GM12872 (cell line): ENCODE data around the gene RANBP6.

Experiments used
- TF ChIP-seq, protein P1 (sequence below): IDR thresholded peaks from 3 replicates; pipeline ENCODE4 v1.5.1; 2011; ENCODE audit warnings: low read depth, mild to moderate bottlenecking, low read length, moderate library complexity; ENCODE audit not compliant: insufficient read depth

Gene RANBP6

DNA sequence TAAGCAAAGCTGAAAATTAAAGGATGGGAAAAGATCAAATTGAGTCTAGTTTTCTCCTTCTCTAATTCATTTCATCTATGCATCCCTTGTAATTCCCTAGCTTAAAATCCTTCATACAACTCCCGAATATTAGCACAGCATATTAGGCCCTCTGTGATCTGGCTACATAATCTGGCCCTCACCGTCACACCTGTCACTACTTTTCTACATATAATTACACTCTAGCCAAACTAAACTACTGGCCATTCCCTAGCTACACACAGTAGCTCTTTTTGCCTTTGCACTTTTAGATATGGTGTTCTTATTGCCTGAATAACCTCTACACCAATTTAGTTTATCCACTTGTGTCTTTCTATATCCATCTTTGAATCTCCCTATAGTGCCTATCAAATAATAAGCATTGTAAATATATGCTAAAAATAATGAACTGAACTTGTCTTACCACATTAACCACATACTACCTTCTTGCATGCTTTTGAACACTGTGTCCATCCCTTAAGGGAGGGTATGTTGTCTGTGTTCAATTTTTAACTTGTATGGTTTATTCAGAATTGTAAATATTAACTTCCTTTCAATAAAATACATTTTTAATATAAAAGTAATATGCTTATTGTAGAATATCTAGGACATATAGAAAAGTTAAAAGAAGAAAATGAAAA lies 15.9 kb downstream of the RANBP6 start:
- TF ChIP-seq, protein P1, sequence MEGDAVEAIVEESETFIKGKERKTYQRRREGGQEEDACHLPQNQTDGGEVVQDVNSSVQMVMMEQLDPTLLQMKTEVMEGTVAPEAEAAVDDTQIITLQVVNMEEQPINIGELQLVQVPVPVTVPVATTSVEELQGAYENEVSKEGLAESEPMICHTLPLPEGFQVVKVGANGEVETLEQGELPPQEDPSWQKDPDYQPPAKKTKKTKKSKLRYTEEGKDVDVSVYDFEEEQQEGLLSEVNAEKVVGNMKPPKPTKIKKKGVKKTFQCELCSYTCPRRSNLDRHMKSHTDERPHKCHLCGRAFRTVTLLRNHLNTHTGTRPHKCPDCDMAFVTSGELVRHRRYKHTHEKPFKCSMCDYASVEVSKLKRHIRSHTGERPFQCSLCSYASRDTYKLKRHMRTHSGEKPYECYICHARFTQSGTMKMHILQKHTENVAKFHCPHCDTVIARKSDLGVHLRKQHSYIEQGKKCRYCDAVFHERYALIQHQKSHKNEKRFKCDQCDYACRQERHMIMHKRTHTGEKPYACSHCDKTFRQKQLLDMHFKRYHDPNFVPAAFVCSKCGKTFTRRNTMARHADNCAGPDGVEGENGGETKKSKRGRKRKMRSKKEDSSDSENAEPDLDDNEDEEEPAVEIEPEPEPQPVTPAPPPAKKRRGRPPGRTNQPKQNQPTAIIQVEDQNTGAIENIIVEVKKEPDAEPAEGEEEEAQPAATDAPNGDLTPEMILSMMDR, result no peak

DNA sequence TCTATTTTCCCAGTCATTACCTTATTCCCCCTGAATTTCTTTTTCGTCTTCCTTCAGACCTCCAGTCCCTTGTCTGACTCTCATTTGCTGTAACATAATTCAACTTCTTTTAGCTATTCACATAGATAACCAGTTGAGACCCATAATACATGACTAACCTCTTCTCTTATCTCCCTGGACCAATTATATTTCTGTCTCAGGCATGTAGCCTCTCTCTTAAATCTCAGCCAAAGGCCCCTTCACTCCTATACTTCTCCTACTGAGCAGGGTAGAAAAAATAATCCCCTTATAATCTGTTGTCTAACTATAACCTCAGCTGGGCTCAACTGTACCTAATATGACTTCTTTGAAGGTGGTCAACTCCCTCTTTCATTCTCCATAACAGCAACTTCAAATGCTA lies 20.9 kb downstream of the RANBP6 start:
- TF ChIP-seq, protein P1, result no peak

DNA sequence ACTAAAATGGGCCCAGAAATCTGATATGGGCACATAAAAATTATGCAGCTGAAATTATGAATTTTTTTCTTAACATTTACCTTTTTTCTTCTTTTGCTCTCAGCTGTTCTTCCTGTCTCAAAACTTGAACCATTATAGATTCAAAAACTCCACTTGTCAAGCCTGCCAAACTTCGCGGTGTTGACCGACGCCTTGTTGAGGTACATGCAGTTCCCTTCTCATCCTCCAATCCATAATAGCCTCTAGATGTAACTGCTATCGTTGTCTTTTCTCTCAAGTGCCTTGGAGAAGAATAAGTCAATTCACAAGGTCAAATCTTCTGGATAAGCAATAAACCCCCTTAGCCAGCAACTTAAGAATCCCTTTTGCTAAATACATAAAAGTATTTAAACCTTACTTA lies 27.2 kb downstream of the RANBP6 start:
- TF ChIP-seq, protein P1, result no peak

DNA sequence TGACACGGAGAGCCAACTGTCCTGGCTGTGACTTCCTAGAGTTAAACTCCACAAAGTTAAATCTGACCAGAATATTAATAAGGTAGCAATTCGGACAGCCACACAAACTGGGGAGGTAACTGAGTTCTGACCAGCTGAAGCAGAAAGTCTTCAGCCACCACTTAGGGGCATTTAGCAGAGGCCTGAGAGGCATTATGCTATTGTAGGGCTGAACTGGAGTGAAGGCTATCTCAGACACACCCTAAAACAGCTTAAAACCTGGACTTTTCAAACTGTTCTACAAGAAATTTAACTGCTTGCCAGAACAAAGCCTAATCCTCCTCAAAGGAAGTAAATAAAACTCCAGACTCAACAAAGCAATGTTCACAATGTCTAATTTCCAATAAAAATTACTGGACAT lies 32.4 kb downstream of the RANBP6 start:
- TF ChIP-seq, protein P1, result no peak

DNA sequence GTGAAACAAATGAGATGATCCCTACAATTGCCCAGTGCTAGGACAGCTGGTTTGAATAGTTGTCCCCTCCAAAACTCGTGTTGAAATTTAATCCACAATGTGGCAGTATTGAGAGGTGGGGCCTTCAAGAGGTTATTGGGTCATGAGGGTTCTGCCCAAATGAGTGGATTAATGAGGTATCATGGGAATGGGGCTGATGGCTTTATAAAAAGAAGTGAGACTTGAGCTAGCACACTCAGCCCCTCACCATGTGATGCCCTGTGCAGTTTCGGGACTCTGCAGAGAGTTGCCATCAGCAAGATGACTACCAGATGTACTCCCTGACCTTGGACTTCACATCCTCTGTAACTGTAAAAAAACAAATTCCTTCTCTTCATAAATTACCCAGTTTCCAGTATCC lies 33.1 kb downstream of the RANBP6 start:
- TF ChIP-seq, protein P1, result no peak

DNA sequence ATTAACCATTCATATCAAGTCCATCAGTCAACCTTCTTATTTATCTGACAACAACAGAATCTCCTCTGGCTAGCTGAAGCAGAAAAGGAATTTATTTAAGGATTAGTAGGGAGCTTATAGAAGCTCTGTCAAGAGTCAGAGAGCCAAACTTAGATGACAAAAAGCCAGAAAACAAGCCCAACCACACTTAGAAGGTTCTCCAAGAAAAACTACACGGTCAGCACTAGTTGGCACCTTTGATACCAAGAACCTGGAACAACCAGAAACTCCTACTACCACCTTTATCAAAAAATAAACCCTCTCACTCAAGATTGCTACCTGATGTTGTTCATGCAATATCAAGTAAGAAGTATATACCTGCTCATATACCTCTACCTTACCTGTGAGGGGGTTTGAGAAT lies 36.9 kb downstream of the RANBP6 start:
- TF ChIP-seq, protein P1, result no peak

DNA sequence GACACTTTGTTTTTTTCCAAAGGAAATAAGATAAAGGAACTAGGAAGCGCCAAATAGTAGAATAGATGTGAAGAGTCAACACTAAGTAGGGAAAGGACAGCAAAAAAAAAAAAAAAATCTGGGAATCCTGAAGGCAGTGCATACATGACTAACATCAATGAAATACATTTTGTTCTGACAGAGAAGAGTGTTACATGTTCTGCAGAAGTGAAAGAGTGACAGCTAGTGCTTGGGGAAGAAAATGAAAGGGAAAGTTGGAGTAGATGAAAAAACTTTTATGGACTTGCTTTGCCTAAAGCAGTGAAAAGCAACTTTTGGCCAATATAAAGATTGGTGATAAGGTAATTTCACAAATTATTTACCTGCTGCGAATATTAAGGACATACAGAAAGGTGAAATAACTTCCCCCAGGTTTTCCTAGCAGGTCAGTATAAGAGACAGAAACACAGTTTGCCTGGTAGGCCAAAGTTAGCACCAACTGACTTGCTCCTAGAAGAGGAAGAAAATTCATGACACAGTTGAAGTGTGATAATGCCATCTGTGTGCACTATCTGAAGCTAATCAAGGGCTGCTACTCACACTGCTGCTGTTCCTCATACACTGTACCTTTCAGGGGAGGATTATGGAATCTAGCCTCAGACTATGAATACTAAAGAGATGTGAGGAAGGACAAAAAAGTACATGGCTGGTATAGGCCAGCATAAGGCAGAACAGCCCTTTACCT lies 38.6 kb downstream of the RANBP6 start:
- TF ChIP-seq, protein P1, result peak; percentile 32; the same call in 2 of the 3 replicates
